ENCODE measurements around the gene EIF4G3. TPM values are rescaled to one million over a fixed set of nuclear protein-coding genes. Genes with fewer than 3 reads are reported as not detected.

EIF4G3 gene
- total RNA-seq, 2 experiments from 2014 or later, result 47.0 to 55.0 TPM

GRCh38 chr1:20982316-20982715 is 194.4 kb downstream of the EIF4G3 start:
- POLR2A ChIA-PET, result no interaction called here
- intact Hi-C loops (cut with DNase I, micrococcal nuclease), result loop anchor here in 1 of 2 experiments (5.0 kb wide), 1 partner anchor 215 kb away; no protein-coding TSS in a partner anchor
- Mint-ChIP-seq H3K27me3 (no peaks in the 10 kb centered on the region), H3K9me3 (ENCODE audit: low read depth) (no peaks in the 10 kb centered on the region), H3K4me1 (peaks cover 2% of the 10 kb centered on the region), H3K27ac (no peak overlapping the region), H3K4me3 (no peak overlapping the region), H3K36me3 (ENCODE audit: low read depth) (peaks cover 8% of the 10 kb centered on the region)
- CTCF ChIA-PET, result interaction anchor here (0.6 kb wide), 2 partner anchors 11 to 159 kb away, joined by 3 read pairs; no protein-coding TSS in a partner anchor
- no peak for DNase-seq
- ATAC-seq, result no peak

DNA sequence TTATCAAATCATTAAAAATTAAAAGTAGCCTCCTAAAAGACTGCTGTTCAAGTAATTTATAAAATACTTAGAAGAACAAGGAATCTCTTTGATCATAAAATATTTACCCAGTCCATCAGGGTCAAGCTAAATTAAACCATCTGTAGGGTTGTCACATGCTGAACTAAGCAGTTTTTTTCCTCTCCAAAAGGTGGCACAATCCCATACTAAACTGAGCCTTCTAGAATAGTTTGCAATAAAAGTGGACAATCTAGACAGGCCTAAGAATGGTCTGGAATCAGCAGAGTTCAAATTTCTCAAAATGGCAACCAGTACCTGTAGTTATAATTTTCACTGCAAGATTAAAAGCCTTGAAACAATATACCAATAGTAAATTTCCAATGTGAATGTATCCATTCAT is 194.8 kb downstream of the EIF4G3 start:
- H3K27me3 Mint-ChIP-seq, result no peaks in the 10 kb centered on the region
- DNase-seq (no peak), ATAC-seq (no peak)
- no peaks in the 10 kb centered on the region for H3K9me3 Mint-ChIP-seq (ENCODE audit: low read depth)
- POLR2A ChIA-PET, result no interaction called here
- H3K4me3 Mint-ChIP-seq, result no peak overlapping the region
- H3K36me3 Mint-ChIP-seq (ENCODE audit: low read depth), result peaks cover 8% of the 10 kb centered on the region
- CTCF ChIA-PET, result interaction anchor here (0.6 kb wide), 1 partner anchor 11 kb away, joined by 3 read pairs; no protein-coding TSS in a partner anchor
- intact Hi-C loops (cut with DNase I, micrococcal nuclease), result loop anchor here in 1 of 2 experiments (5.0 kb wide), 1 partner anchor 215 kb away; no protein-coding TSS in a partner anchor
- H3K27ac Mint-ChIP-seq, result no peak overlapping the region
- H3K4me1 Mint-ChIP-seq, result peaks cover 2% of the 10 kb centered on the region

- Mint-ChIP-seq H3K27me3 (no peaks in the 10 kb centered on the region), H3K4me1 (peaks cover 2% of the 10 kb centered on the region), H3K4me3 (no peak overlapping the region), H3K36me3 (ENCODE audit: low read depth) (peaks cover 8% of the 10 kb centered on the region), H3K27ac (no peak overlapping the region), H3K9me3 (ENCODE audit: low read depth) (no peaks in the 10 kb centered on the region)
- intact Hi-C loops (cut with DNase I, micrococcal nuclease), result loop anchor here in 1 of 2 experiments (5.0 kb wide), 1 partner anchor 217 kb away; no protein-coding TSS in a partner anchor
- DNase-seq, result no peak
- CTCF ChIA-PET, result no interaction called here
- no peak for ATAC-seq
- POLR2A ChIA-PET, result no interaction called here
Measured at GRCh38 chr1:20980051-20980450, 196.6 kb downstream of the EIF4G3 start.

- ATAC-seq, result no peak
- DNase-seq, result no peak
- Mint-ChIP-seq H3K4me1 (peaks cover 12% of the 10 kb centered on the region), H3K27ac (no peak overlapping the region), H3K4me3 (no peak overlapping the region), H3K9me3 (ENCODE audit: low read depth) (no peaks in the 10 kb centered on the region), H3K36me3 (ENCODE audit: low read depth) (peaks cover 17% of the 10 kb centered on the region), H3K27me3 (no peaks in the 10 kb centered on the region)
- ChIA-PET POLR2A (interaction anchor here (0.8 kb wide), 1 partner anchor 142 kb away, joined by 7 read pairs; no protein-coding TSS in a partner anchor), CTCF (no interaction called here)
- intact Hi-C loops (cut with DNase I, micrococcal nuclease), result no loop called here
Measured at GRCh38 chr1:20978413-20978812, 198.3 kb downstream of the EIF4G3 start.

DNA sequence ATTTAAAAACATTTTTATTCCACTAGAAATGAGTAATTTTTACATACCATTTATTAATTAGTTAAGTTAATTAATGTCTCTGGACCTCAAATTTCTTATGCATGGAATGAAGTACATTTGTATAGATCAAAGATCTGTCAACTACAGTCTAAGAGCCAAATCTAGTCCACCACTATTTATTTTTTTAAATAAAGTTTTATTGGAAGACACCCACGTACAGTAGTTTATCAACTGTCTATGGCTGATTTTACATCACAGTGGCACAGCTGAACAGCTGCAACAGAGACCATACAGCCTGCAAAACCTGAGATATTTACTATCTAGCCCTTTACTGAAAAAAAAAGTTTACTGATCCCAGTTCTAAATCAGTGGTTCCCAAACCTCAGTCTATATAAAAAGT is 201.0 kb downstream of the EIF4G3 start:
- ATAC-seq (no peak), DNase-seq (no peak)
- CTCF ChIA-PET, result interaction anchor here (1.4 kb wide), 1 partner anchor 219 kb away, joined by 3 read pairs; no protein-coding TSS in a partner anchor
- H3K36me3 Mint-ChIP-seq (ENCODE audit: low read depth), result peaks cover 25% of the 10 kb centered on the region
- intact Hi-C loops (cut with DNase I, micrococcal nuclease), result loop anchor here in 1 of 2 experiments (2.0 kb wide), 1 partner anchor 43 kb away; no protein-coding TSS in a partner anchor
- POLR2A ChIA-PET, result no interaction called here
- no peaks in the 10 kb centered on the region for H3K9me3 Mint-ChIP-seq (ENCODE audit: low read depth)
- H3K4me3 Mint-ChIP-seq, result no peak overlapping the region
- no peaks in the 10 kb centered on the region for H3K27me3 Mint-ChIP-seq
- H3K4me1 Mint-ChIP-seq, result peaks cover 10% of the 10 kb centered on the region
- no peak overlapping the region for H3K27ac Mint-ChIP-seq

GRCh38 chr1:20974951-20975350 is 201.7 kb downstream of the EIF4G3 start:
- Mint-ChIP-seq H3K9me3 (ENCODE audit: low read depth) (no peaks in the 10 kb centered on the region), H3K27ac (no peak overlapping the region), H3K4me1 (peaks cover 10% of the 10 kb centered on the region), H3K36me3 (ENCODE audit: low read depth) (peaks cover 22% of the 10 kb centered on the region), H3K27me3 (no peaks in the 10 kb centered on the region), H3K4me3 (no peak overlapping the region)
- ChIA-PET CTCF (interaction anchor here (1.4 kb wide), 1 partner anchor 220 kb away, joined by 3 read pairs; no protein-coding TSS in a partner anchor), POLR2A (no interaction called here)
- intact Hi-C loops (cut with DNase I, micrococcal nuclease), result loop anchor here in 1 of 2 experiments (2.0 kb wide), 1 partner anchor 42 kb away; no protein-coding TSS in a partner anchor
- ATAC-seq (peak; percentile 53), DNase-seq (no peak)

GRCh38 chr1:20974069-20974468 is 202.6 kb downstream of the EIF4G3 start:
- ATAC-seq (no peak), DNase-seq (no peak)
- Mint-ChIP-seq H3K27ac (no peak overlapping the region), H3K4me3 (no peak overlapping the region), H3K9me3 (ENCODE audit: low read depth) (no peaks in the 10 kb centered on the region), H3K27me3 (no peaks in the 10 kb centered on the region), H3K4me1 (peaks cover 10% of the 10 kb centered on the region), H3K36me3 (ENCODE audit: low read depth) (peaks cover 21% of the 10 kb centered on the region)
- ChIA-PET POLR2A (no interaction called here), CTCF (no interaction called here)
- intact Hi-C loops (cut with DNase I, micrococcal nuclease), result loop anchor here in 1 of 2 experiments (2.0 kb wide), 1 partner anchor 41 kb away; no protein-coding TSS in a partner anchor

DNA sequence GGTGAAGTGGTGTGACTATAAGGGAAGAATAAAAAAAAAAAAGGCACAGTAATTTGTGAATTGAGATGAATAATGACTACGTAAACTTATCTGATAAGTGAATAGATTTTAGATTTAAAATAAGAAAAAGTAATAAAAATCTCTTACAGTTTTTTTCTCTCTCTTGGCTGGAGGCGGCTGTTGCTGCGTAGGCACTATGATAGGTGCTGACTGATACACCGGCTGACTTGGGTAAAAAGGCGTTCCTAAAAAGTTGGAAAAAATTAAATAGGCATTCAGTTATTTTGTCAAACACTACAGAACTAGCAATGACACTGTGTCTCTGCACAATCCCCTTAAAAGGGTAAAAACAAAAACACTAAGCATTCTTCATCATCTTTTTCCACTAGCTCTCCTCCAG is 203.8 kb downstream of the EIF4G3 start:
- no peak overlapping the region for H3K27ac Mint-ChIP-seq
- DNase-seq (no peak), ATAC-seq (no peak)
- peaks cover 23% of the 10 kb centered on the region for H3K36me3 Mint-ChIP-seq (ENCODE audit: low read depth)
- H3K4me1 Mint-ChIP-seq, result peaks cover 10% of the 10 kb centered on the region
- ChIA-PET POLR2A (no interaction called here), CTCF (no interaction called here)
- H3K9me3 Mint-ChIP-seq (ENCODE audit: low read depth), result no peaks in the 10 kb centered on the region
- H3K27me3 Mint-ChIP-seq, result no peaks in the 10 kb centered on the region
- intact Hi-C loops (cut with DNase I, micrococcal nuclease), result no loop called here
- H3K4me3 Mint-ChIP-seq, result no peak overlapping the region

GRCh38 chr1:20964540-20965484 is 211.9 kb downstream of the EIF4G3 start:
- no peak for DNase-seq
- Mint-ChIP-seq H3K4me1 (peaks cover 5% of the 10 kb centered on the region), H3K27ac (no peak overlapping the region), H3K27me3 (no peaks in the 10 kb centered on the region), H3K4me3 (no peak overlapping the region), H3K36me3 (ENCODE audit: low read depth) (peaks cover 17% of the 10 kb centered on the region), H3K9me3 (ENCODE audit: low read depth) (no peaks in the 10 kb centered on the region)
- POLR2A ChIA-PET, result no interaction called here
- intact Hi-C loops (cut with DNase I, micrococcal nuclease), result no loop called here
- no peak for ATAC-seq
- CTCF ChIA-PET, result no interaction called here

DNA sequence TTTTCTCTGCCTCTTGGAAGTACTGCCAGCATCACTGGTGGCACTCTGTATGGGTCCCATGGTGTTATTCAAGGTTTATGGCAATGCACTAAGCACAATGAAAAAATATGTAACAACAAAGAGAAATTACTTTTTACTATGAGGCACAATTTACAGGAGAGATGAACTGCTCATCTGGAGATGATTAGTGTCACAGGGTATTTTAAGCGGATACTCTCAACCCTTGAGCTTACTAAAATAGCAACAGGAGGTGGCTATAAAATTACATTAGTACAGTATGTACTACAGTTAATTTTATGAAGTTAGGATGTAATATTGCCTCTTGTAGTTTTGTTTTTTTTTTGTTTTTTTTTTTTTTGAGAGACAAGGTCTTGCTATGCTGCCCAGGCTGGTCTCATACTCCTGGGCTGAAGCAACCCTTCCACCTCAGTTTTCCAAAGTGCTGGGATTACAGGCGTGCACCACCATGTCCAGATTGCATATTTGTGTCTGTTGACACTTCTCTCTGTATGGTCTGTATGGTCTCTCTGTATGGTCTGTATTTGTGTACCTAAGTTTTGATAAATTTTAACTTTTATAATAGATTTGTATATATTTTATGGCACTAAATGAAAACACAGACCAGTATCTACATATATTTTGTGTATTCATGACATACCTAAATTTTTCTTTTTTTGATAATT is 214.0 kb downstream of the EIF4G3 start:
- no peak overlapping the region for H3K27ac Mint-ChIP-seq
- ATAC-seq, result no peak
- H3K4me1 Mint-ChIP-seq, result peaks cover 5% of the 10 kb centered on the region
- CTCF ChIA-PET, result no interaction called here
- no peaks in the 10 kb centered on the region for H3K27me3 Mint-ChIP-seq
- H3K36me3 Mint-ChIP-seq (ENCODE audit: low read depth), result peaks cover 18% of the 10 kb centered on the region
- intact Hi-C loops (cut with DNase I, micrococcal nuclease), result no loop called here
- H3K9me3 Mint-ChIP-seq (ENCODE audit: low read depth), result no peaks in the 10 kb centered on the region
- no peak for DNase-seq
- POLR2A ChIA-PET, result no interaction called here
- H3K4me3 Mint-ChIP-seq, result no peak overlapping the region

DNA sequence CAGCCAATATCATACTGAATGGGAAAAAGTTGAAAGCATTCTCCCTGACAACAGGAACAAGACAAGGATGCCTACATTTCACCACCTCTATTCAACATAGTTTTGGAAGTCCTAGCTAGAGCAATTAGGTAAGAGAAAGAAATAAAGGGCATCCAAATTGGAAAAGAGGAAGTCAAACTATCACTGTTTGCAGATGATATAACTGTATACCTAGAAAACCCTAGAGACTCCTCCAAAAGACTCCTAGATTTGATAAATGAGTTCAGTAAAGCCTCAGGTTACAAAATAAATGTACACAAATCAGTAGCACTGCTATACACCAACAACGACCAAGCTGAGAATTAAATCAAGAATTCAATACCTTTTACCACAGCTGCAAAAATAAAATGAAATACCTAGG is 218.3 kb downstream of the EIF4G3 start:
- POLR2A ChIA-PET, result no interaction called here
- no peak for DNase-seq
- Mint-ChIP-seq H3K27ac (no peak overlapping the region), H3K27me3 (no peaks in the 10 kb centered on the region), H3K36me3 (ENCODE audit: low read depth) (peaks cover 17% of the 10 kb centered on the region), H3K9me3 (ENCODE audit: low read depth) (no peaks in the 10 kb centered on the region), H3K4me1 (peaks cover 4% of the 10 kb centered on the region), H3K4me3 (no peak overlapping the region)
- CTCF ChIA-PET, result interaction anchor here (0.6 kb wide), 1 partner anchor 65 kb away, joined by 3 read pairs; no protein-coding TSS in a partner anchor
- no peak for ATAC-seq
- intact Hi-C loops (cut with DNase I, micrococcal nuclease), result no loop called here
